Left lung (tissue), 10 donors: ENCODE data around the gene GPX8. TPM values are rescaled to one million over a fixed set of nuclear protein-coding genes. Genes with fewer than 3 reads are reported as not detected.

Source experiments
- ATAC-seq: fragments of 200-7000 bp; cut with Tn5 transposase; one replicate; pipeline ENCODE4 v1.9.1; 2020; ENCODE audit warnings: moderate library complexity
- DNase-seq, 4 donors: peaks; one replicate each; pipeline ENCODE4 v3.0.0-alpha.2; 2013 to 2020
- H3K27ac ChIP-seq, 2 donors: fragments of 200-600 bp; sonication (generic) in 1 of 2; one replicate each; pipeline versions ENCODE4 v1.5.0 to v1.8.0; 2020 to 2021
- H3K27me3 ChIP-seq, 2 donors: fragments of 200-600 bp; sonication (generic) in 1 of 2; one replicate each; pipeline versions ENCODE4 v1.5.0 to v1.8.0; 2020 to 2021
- H3K36me3 ChIP-seq, 2 donors: fragments of 200-600 bp; sonication (generic) in 1 of 2; one replicate each; pipeline versions ENCODE4 v1.5.0 to v1.8.0; 2020 to 2021
- H3K4me1 ChIP-seq, 2 donors: fragments of 200-600 bp; one replicate each; pipeline ENCODE4 v1.8.0; 2021
- H3K4me3 ChIP-seq, 2 donors: fragments of 200-600 bp; sonication (generic) in 1 of 2; one replicate each; pipeline versions ENCODE4 v1.5.0 to v1.8.0; 2020 to 2021; ENCODE audit warnings: mild to moderate bottlenecking in 1 of 2
- H3K9me3 ChIP-seq, 2 donors: fragments of 200-600 bp; sonication (generic) in 1 of 2; one replicate each; pipeline versions ENCODE4 v1.5.0 to v1.8.0; 2020 to 2021
- CTCF ChIP-seq, 2 donors: fragments of 200-600 bp; sonication (generic) in 1 of 2; IDR thresholded peaks; one replicate each; pipeline versions ENCODE4 v1.5.0 to v1.8.0; 2021; ENCODE audit warnings: antibody characterized with exemption in 2 of 2
- intact Hi-C, 2 donors: fragments of 100-400 bp; cut with DNase I; formaldehyde crosslinking; loops; one replicate each; pipeline versions ENCODE4 v1.11.2 to v1.14.2; 2022
- microRNA-seq, 2 donors: library from miRNA; unstranded; fragments of <30 nt; microRNA quantifications; one replicate each; pipeline ENCODE4, GENCODE V29; 2019
- polyA plus RNA-seq, 6 donors: library from polyadenylated mRNA; unstranded; fragments of 120-200 nt; gene quantifications; one replicate each; pipeline ENCODE4 v1.2.1, GENCODE V29; 2013; ENCODE audit not compliant: insufficient read length in 6 of 6
- total RNA-seq, 2 donors: library from RNA; stranded (reverse); fragmentation: NEBNext Ultra II Directional; extraction: Animal tissue kit (Norgen Biotek cat#: 25700); gene quantifications; one replicate each; pipeline ENCODE4 v1.2.1, GENCODE V29; 2021
- donor health status: DM: no; HTN: yes; CAD: no.
- donor health status: DM: no; HTN: no; CAD: no.

GPX8 gene
- total and polyA plus RNA-seq, 8 donors, result 28.0 to 71.9 (median 66.4) TPM

- Histone ChIP-seq H3K4me3 (no peak overlapping the region), H3K27me3 (peaks cover 68 to 100% of the 10 kb centered on the region in 2 donors), H3K36me3 (no peaks in the 10 kb centered on the region), H3K9me3 (no peaks in the 10 kb centered on the region), H3K4me1 (no peaks in the 10 kb centered on the region), H3K27ac (no peak overlapping the region)
- DNase-seq, result no peak
- intact Hi-C loops, result no loop called here
- ATAC-seq, result no peak
- TF ChIP-seq CTCF (IDR thresholded peaks at IDR 0.05), result no peak
These were observed 31.2 kb downstream of the GPX8 start for GRCh38 chr5:55191165-55191564.

DNA sequence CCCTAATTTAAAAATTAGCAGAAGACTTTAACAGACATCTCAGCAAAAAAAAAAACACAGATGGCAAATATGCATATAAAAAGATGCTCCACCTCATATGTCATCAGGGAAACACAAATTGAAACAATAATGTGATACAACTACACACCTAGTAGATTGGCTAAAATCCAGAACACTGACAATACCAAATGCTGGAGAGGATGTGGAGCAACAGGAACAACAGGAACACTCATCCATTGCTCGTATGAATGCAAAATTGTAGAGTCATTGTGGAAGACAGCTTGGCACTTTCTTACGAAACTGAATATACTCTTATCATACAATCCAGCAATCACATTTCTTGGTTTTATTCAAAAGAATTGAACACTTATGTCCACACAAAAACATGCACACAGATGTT lies 45.0 kb downstream of the GPX8 start:
- no peak overlapping the region for H3K4me3 ChIP-seq
- TF ChIP-seq CTCF (IDR thresholded peaks at IDR 0.05), result no peak
- ATAC-seq (no peak), DNase-seq (no peak)
- H3K4me1 ChIP-seq, result no peaks in the 10 kb centered on the region
- intact Hi-C loops, result no loop called here
- no peaks in the 10 kb centered on the region for H3K9me3 ChIP-seq
- no peak overlapping the region for H3K27ac ChIP-seq
- peaks cover 7 to 44% of the 10 kb centered on the region in 2 donors for H3K27me3 ChIP-seq
- no peaks in the 10 kb centered on the region for H3K36me3 ChIP-seq

- Histone ChIP-seq H3K9me3 (no peaks in the 10 kb centered on the region), H3K4me3 (no peak overlapping the region), H3K27ac (no peak overlapping the region), H3K4me1 (no peaks in the 10 kb centered on the region), H3K36me3 (no peaks in the 10 kb centered on the region), H3K27me3 (peaks cover 0 to 26% of the 10 kb centered on the region in 2 donors)
- intact Hi-C loops, result no loop called here
- no peak for TF ChIP-seq CTCF (IDR thresholded peaks at IDR 0.05)
- DNase-seq (no peak), ATAC-seq (no peak)
These were observed 51.4 kb downstream of the GPX8 start for GRCh38 chr5:55211184-55211874.

Small RNA genes lying within 50 kb of the gene (microRNA-seq; reads per million reads assigned to microRNA genes)
- gene MIR449A (17.1 to 141 reads per million in 2 donors), gene MIR449B (1.6 to 8.7 reads per million in 2 donors), gene MIR449C (2.3 to 7.2 reads per million in 2 donors)

Other genes starting within 250 kb of the GPX8 start
- 1 to 10 TPM; 1.8 to 5.4 TPM for gene ESM1, start 174.6 kb upstream of the GPX8 start, total RNA-seq
- gene ESM1, start 174.6 kb upstream of the GPX8 start, polyA plus RNA-seq, result 1 to 10 TPM; 4.0 to 9.5 (median 6.0) TPM
- 1 to 10 TPM in 1 of 2 donors, under 1 TPM in 1; 0.61 to 2.5 TPM for gene GZMK, start 135.9 kb upstream of the GPX8 start, total RNA-seq
- gene GZMK, start 135.9 kb upstream of the GPX8 start, polyA plus RNA-seq, result 1 to 10 TPM in 2 of 6 donors, under 1 TPM in 4; 0.26 to 1.4 (median 0.59) TPM
- 1 to 10 TPM; 4.0 to 6.3 TPM for gene GZMA, start 57.5 kb upstream of the GPX8 start, total RNA-seq
- gene GZMA, start 57.5 kb upstream of the GPX8 start, polyA plus RNA-seq, result 1 to 10 TPM; 1.8 to 5.0 (median 2.9) TPM
- gene CDC20B, start 13.0 kb downstream of the GPX8 start, total RNA-seq, result not detected
- 10 to 100 TPM in 4 of 6 donors, 1 to 10 TPM in 2; 6.6 to 21.8 (median 16.6) TPM for gene CDC20B, start 13.0 kb downstream of the GPX8 start, polyA plus RNA-seq
- not detected for gene MCIDAS, start 67.1 kb downstream of the GPX8 start, total RNA-seq
- 1 to 10 TPM in 4 of 6 donors, under 1 TPM in 2; 0.51 to 2.1 (median 1.4) TPM for gene MCIDAS, start 67.1 kb downstream of the GPX8 start, polyA plus RNA-seq
- 1 to 10 TPM in 1 of 2 donors, under 1 TPM in 1; 0.23 to 1.1 TPM for gene CCNO, start 73.4 kb downstream of the GPX8 start, total RNA-seq
- 1 to 10 TPM; 3.3 to 8.4 (median 4.8) TPM for gene CCNO, start 73.4 kb downstream of the GPX8 start, polyA plus RNA-seq
- 10 to 100 TPM; 26.4 to 26.9 TPM for gene DHX29, start 147.5 kb downstream of the GPX8 start, total RNA-seq
- 10 to 100 TPM; 29.2 to 36.4 (median 33.3) TPM for gene DHX29, start 147.5 kb downstream of the GPX8 start, polyA plus RNA-seq
- 10 to 100 TPM; 48.8 to 61.1 TPM for gene MTREX, start 147.8 kb downstream of the GPX8 start, total RNA-seq
- gene MTREX, start 147.8 kb downstream of the GPX8 start, polyA plus RNA-seq, result 100 to 1,000 TPM in 2 of 6 donors, 10 to 100 TPM in 4; 83.1 to 112 (median 92.1) TPM